ENCODE measurements around the gene PLEKHO2. TPM values are rescaled to one million over a fixed set of nuclear protein-coding genes. Genes with fewer than 3 reads are reported as not detected.

Gene PLEKHO2
- total RNA-seq, 4 donors from 2014 or later = 2.0 to 5.4 (median 3.3) TPM

- no peaks in the 10 kb centered on the region for H3K27me3 ChIP-seq
- no peak overlapping the region for H3K27ac ChIP-seq
- intact Hi-C loops (cut with DNase I; ENCODE audit: low total_unique reads) = no loop called here
- H3K36me3 ChIP-seq = no peaks in the 10 kb centered on the region
- H3K9me3 ChIP-seq = no peaks in the 10 kb centered on the region
- DNase-seq = no peak
- in situ Hi-C loops (cut with MboI; ENCODE audit: low sequenced_read_pairs in 4 of 4) = loop anchor here in 3 of 4 donors (10.0 to 25.0 kb wide), 2 partner anchors 164 to 166 kb away; no protein-coding TSS in a partner anchor
- H3K4me1 ChIP-seq = peaks cover 10 to 19% of the 10 kb centered on the region in 2 donors
- H3K4me3 ChIP-seq = no peak overlapping the region
- TF ChIP-seq CTCF (IDR thresholded peaks at IDR 0.05 in 4 of 5, conservative IDR thresholded peaks at IDR 0.05 in 1 of 5) (no peak), POLR2A (IDR thresholded peaks at IDR 0.05) (no peak)
- no peak for ATAC-seq
These were observed 59.4 kb downstream of the PLEKHO2 start for GRCh38 chr15:64901141-64901540.

DNA sequence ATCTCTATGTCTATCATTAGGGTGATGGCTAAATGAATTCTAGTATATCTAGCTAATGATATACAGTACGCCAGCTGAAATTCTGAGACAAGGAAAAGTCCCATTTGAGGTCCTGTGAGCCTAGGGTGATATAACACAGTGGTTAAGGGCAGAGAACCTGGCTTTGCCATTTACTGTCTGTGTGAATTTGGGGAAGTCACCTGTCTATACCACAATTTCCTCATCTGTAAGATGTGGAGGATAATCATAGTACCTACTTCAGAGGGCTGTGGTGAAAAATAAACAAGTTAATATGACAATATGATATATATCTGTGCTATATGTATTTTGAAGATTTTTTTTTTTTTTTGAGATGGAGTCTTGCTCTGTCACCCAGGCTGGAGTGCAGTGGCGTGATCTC, 60.2 kb downstream of the PLEKHO2 start:
- no peak for DNase-seq
- Histone ChIP-seq H3K4me1 (peaks cover 10 to 14% of the 10 kb centered on the region in 2 donors), H3K36me3 (no peaks in the 10 kb centered on the region), H3K27me3 (no peaks in the 10 kb centered on the region), H3K9me3 (no peaks in the 10 kb centered on the region), H3K4me3 (no peak overlapping the region), H3K27ac (no peak overlapping the region)
- in situ Hi-C loops (cut with MboI; ENCODE audit: low sequenced_read_pairs in 4 of 4) (loop anchor here in 3 of 4 donors (10.0 to 25.0 kb wide), 2 partner anchors 165 to 167 kb away; no protein-coding TSS in a partner anchor), intact Hi-C loops (cut with DNase I; ENCODE audit: low total_unique reads) (no loop called here)
- no peak for ATAC-seq
- TF ChIP-seq POLR2A (IDR thresholded peaks at IDR 0.05) = no peak
- no peak for TF ChIP-seq CTCF (IDR thresholded peaks at IDR 0.05 in 4 of 5, conservative IDR thresholded peaks at IDR 0.05 in 1 of 5)

DNA sequence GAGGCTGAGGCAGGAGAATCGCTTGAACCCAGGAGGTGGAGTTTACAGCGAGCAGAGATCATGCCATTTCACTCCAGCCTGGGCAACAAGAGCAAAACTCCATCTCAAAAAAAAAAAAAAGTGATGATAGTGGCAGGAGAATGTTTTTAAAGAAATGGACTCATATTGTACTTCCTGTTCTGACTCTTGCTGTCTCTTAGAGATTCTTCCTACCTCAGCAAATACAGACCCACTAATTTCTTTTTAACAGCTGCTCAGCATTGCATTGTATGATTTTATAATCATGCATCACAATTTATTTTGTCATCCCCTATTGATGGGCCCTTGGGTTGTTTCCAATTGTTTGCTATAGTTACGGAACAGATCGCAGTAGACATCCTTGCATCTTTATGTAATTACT, 61.1 kb downstream of the PLEKHO2 start:
- no peaks in the 10 kb centered on the region for H3K27me3 ChIP-seq
- in situ Hi-C loops (cut with MboI; ENCODE audit: low sequenced_read_pairs in 4 of 4) = loop anchor here in 3 of 4 donors (10.0 to 25.0 kb wide), 2 partner anchors 166 to 168 kb away; no protein-coding TSS in a partner anchor
- no peak overlapping the region for H3K27ac ChIP-seq
- H3K36me3 ChIP-seq = no peaks in the 10 kb centered on the region
- peaks cover 3 to 4% of the 10 kb centered on the region in 2 donors for H3K4me1 ChIP-seq
- DNase-seq (no peak), ATAC-seq (no peak)
- intact Hi-C loops (cut with DNase I; ENCODE audit: low total_unique reads) = no loop called here
- TF ChIP-seq POLR2A (IDR thresholded peaks at IDR 0.05) = no peak
- TF ChIP-seq CTCF (IDR thresholded peaks at IDR 0.05 in 4 of 5, conservative IDR thresholded peaks at IDR 0.05 in 1 of 5) = no peak
- no peaks in the 10 kb centered on the region for H3K9me3 ChIP-seq
- H3K4me3 ChIP-seq = no peak overlapping the region

DNA sequence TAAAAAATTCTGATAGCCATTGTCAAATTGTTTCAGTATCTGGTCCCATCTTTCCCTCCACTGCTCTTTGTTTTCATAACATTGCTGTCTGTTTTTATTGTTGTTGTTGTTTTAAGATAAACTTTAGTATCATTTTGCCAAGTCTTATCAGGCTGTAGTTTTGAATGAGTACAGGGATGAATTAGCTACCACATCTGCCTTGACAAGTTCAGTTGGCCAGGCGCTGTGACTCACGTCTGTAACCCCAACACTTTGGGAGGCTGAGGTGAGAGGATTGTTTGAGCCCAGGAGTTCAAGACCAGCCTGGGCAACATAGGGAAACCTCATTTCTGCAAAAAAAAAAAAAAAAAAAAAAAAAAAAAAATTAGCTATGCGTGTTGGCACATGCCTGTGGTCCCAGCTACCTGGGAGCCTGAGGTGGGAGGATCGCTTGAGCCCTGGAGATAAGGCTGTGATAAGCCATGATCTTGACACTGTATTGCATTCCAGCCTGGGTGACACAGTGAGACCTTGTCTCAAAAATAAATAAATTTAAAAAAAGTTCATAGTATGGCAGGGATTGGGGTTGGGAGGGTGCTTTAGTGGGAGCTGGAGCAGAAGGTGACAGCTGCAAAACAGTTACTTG, 61.7 kb downstream of the PLEKHO2 start:
- Histone ChIP-seq H3K9me3 (no peaks in the 10 kb centered on the region), H3K27me3 (peaks cover 0 to under 1% (median 0%) of the 10 kb centered on the region in 3 donors), H3K36me3 (no peaks in the 10 kb centered on the region), H3K27ac (no peak overlapping the region), H3K4me3 (no peak overlapping the region), H3K4me1 (no peaks in the 10 kb centered on the region)
- DNase-seq (no peak), ATAC-seq (no peak)
- in situ Hi-C loops (cut with MboI; ENCODE audit: low sequenced_read_pairs in 4 of 4) (loop anchor here in 3 of 4 donors (10.0 to 25.0 kb wide), 2 partner anchors 166 to 169 kb away; no protein-coding TSS in a partner anchor), intact Hi-C loops (cut with DNase I; ENCODE audit: low total_unique reads) (no loop called here)
- TF ChIP-seq CTCF (IDR thresholded peaks at IDR 0.05 in 4 of 5, conservative IDR thresholded peaks at IDR 0.05 in 1 of 5) (no peak), POLR2A (IDR thresholded peaks at IDR 0.05) (no peak)
